ENCODE results near the gene KRTAP13-1. TPM values are rescaled to one million over a fixed set of nuclear protein-coding genes. Genes with fewer than 3 reads are reported as not detected.

KRTAP13-1 gene
- total and polyA plus RNA-seq, 5 donors: not detected

GRCh38 chr21:30415993-30416392, 20.2 kb downstream of the KRTAP13-1 start:
- H3K4me3 ChIP-seq (ENCODE audit: low read length): no peak overlapping the region
- H3K27me3 ChIP-seq (ENCODE audit: control insufficient read depth, insufficient read depth): no peaks in the 10 kb centered on the region
- no peaks in the 10 kb centered on the region for H3K4me1 ChIP-seq (ENCODE audit: control insufficient read depth, insufficient read depth, low read length)
- no peaks in the 10 kb centered on the region for H3K9me3 ChIP-seq (ENCODE audit: control insufficient read depth, low read length)
- WGBS: 76% methylated on average over 5 of the region's 5 CpGs
- intact Hi-C loops (cut with DNase I): no loop called here
- DNase-seq: no peak
- H3K27ac ChIP-seq (ENCODE audit: low read length): no peak overlapping the region
- no peak for ATAC-seq

GRCh38 chr21:30425826-30426225, 30.0 kb downstream of the KRTAP13-1 start, which contains the start of gene KRTAP13-3:
Gene KRTAP13-3 (minus strand): TSS chr21:30425926. CDS start chr21:30425912, 14 bp downstream.
- no peak for ATAC-seq
- intact Hi-C loops (cut with DNase I): no loop called here

GRCh38 chr21:30426731-30427130, 30.9 kb downstream of the KRTAP13-1 start:
- Histone ChIP-seq H3K4me1 (ENCODE audit: control insufficient read depth, insufficient read depth, low read length) (no peaks in the 10 kb centered on the region), H3K9me3 (ENCODE audit: control insufficient read depth, low read length) (no peaks in the 10 kb centered on the region), H3K27ac (ENCODE audit: low read length) (no peak overlapping the region), H3K27me3 (ENCODE audit: control insufficient read depth, insufficient read depth) (no peaks in the 10 kb centered on the region), H3K4me3 (ENCODE audit: low read length) (no peak overlapping the region)
- DNase-seq (no peak), ATAC-seq (no peak)
- intact Hi-C loops (cut with DNase I): no loop called here
- 51% methylated on average over 3 of the region's 3 CpGs for WGBS

More at GRCh38 chr21:30425826-30426225, 30.0 kb downstream of the KRTAP13-1 start, which contains the start of gene KRTAP13-3:
- H3K27ac ChIP-seq (ENCODE audit: low read length): no peak within 1 kb of the TSS
- DNase-seq: no peak
- no peaks in the 10 kb centered on the region for H3K9me3 ChIP-seq (ENCODE audit: control insufficient read depth, low read length)
- H3K4me3 ChIP-seq (ENCODE audit: low read length): no peak within 1 kb of the TSS
- H3K4me1 ChIP-seq (ENCODE audit: control insufficient read depth, insufficient read depth, low read length): no peaks in the 10 kb centered on the region
- WGBS: 77% methylated on average over 5 of the region's 5 CpGs
- no peaks in the 10 kb centered on the region for H3K27me3 ChIP-seq (ENCODE audit: control insufficient read depth, insufficient read depth)

- DNase-seq (no peak), ATAC-seq (no peak)
- Histone ChIP-seq H3K4me3 (ENCODE audit: low read length) (no peak within 1 kb of the TSS), H3K27me3 (ENCODE audit: control insufficient read depth, insufficient read depth) (no peaks in the 10 kb centered on the region), H3K9me3 (ENCODE audit: control insufficient read depth, low read length) (no peaks in the 10 kb centered on the region), H3K27ac (ENCODE audit: low read length) (no peak within 1 kb of the TSS), H3K4me1 (ENCODE audit: control insufficient read depth, insufficient read depth, low read length) (no peaks in the 10 kb centered on the region)
- WGBS: 75% methylated on average over 9 of the region's 9 CpGs
- intact Hi-C loops (cut with DNase I): loop anchor here in 3 of 4 donors (10.0 kb wide), 3 partner anchors 85 to 655 kb away; partner anchors contain the start of genes KRTAP23-1 (in 1 of the 3) and KRTAP27-1 (in 1 of the 3)
Measured at GRCh38 chr21:30430170-30430655, 34.4 kb downstream of the KRTAP13-1 start, which contains the start of gene KRTAP13-4. Gene KRTAP13-4 (plus strand): TSS chr21:30430220. CDS start chr21:30430276, 56 bp downstream.

GRCh38 chr21:30434033-30434631, 38.3 kb downstream of the KRTAP13-1 start:
- no peaks in the 10 kb centered on the region for H3K27me3 ChIP-seq (ENCODE audit: control insufficient read depth, insufficient read depth)
- H3K4me3 ChIP-seq (ENCODE audit: low read length): no peak overlapping the region
- H3K27ac ChIP-seq (ENCODE audit: low read length): no peak overlapping the region
- intact Hi-C loops (cut with DNase I): loop anchor here in 3 of 4 donors (10.0 kb wide), 3 partner anchors 89 to 651 kb away; partner anchors contain the start of genes KRTAP23-1 (in 1 of the 3) and KRTAP27-1 (in 1 of the 3)
- DNase-seq (no peak), ATAC-seq (peak; percentile 28 to 62)
- H3K4me1 ChIP-seq (ENCODE audit: control insufficient read depth, insufficient read depth, low read length): no peaks in the 10 kb centered on the region
- H3K9me3 ChIP-seq (ENCODE audit: control insufficient read depth, low read length): no peaks in the 10 kb centered on the region
- WGBS: 31% methylated on average over 10 of the region's 10 CpGs

GRCh38 chr21:30437010-30437565, 41.3 kb downstream of the KRTAP13-1 start:
- DNase-seq (no peak), ATAC-seq (no peak)
- intact Hi-C loops (cut with DNase I): loop anchor here in 3 of 4 donors (10.0 kb wide), 3 partner anchors 92 to 648 kb away; partner anchors contain the start of genes KRTAP23-1 (in 1 of the 3) and KRTAP27-1 (in 1 of the 3)
- no peaks in the 10 kb centered on the region for H3K4me1 ChIP-seq (ENCODE audit: control insufficient read depth, insufficient read depth, low read length)
- no peak overlapping the region for H3K27ac ChIP-seq (ENCODE audit: low read length)
- H3K27me3 ChIP-seq (ENCODE audit: control insufficient read depth, insufficient read depth): no peaks in the 10 kb centered on the region
- WGBS: 68% methylated on average over 3 of the region's 3 CpGs
- H3K9me3 ChIP-seq (ENCODE audit: control insufficient read depth, low read length): no peaks in the 10 kb centered on the region
- no peak overlapping the region for H3K4me3 ChIP-seq (ENCODE audit: low read length)

- ATAC-seq (no peak), DNase-seq (no peak)
- H3K27me3 ChIP-seq (ENCODE audit: control insufficient read depth, insufficient read depth): no peaks in the 10 kb centered on the region
- intact Hi-C loops (cut with DNase I): loop anchor here in 3 of 4 donors (5.0 to 10.0 kb wide), 4 partner anchors 95 to 645 kb away; partner anchors contain the start of genes KRTAP23-1 (in 1 of the 3) and KRTAP27-1 (in 1 of the 3)
- WGBS: 94% methylated on average over 5 of the region's 5 CpGs
- no peak within 1 kb of the TSS for H3K4me3 ChIP-seq (ENCODE audit: low read length)
- no peak within 1 kb of the TSS for H3K27ac ChIP-seq (ENCODE audit: low read length)
- H3K9me3 ChIP-seq (ENCODE audit: control insufficient read depth, low read length): no peaks in the 10 kb centered on the region
- H3K4me1 ChIP-seq (ENCODE audit: control insufficient read depth, insufficient read depth, low read length): no peaks in the 10 kb centered on the region
Measured at GRCh38 chr21:30439975-30440374, 44.1 kb downstream of the KRTAP13-1 start, which contains the start of gene KRTAP15-1. Gene KRTAP15-1 (plus strand): TSS chr21:30440275. CDS start chr21:30440328, 53 bp downstream.

- no peak overlapping the region for H3K27ac ChIP-seq (ENCODE audit: low read length)
- no peaks in the 10 kb centered on the region for H3K4me1 ChIP-seq (ENCODE audit: control insufficient read depth, insufficient read depth, low read length)
- intact Hi-C loops (cut with DNase I): loop anchor here in 2 of 4 donors (5.0 to 10.0 kb wide), 2 partner anchors 289 to 642 kb away; no protein-coding TSS in a partner anchor
- H3K4me3 ChIP-seq (ENCODE audit: low read length): no peak overlapping the region
- ATAC-seq (no peak), DNase-seq (no peak)
- H3K27me3 ChIP-seq (ENCODE audit: control insufficient read depth, insufficient read depth): no peaks in the 10 kb centered on the region
- H3K9me3 ChIP-seq (ENCODE audit: control insufficient read depth, low read length): no peaks in the 10 kb centered on the region
Measured at GRCh38 chr21:30443226-30443625, 47.4 kb downstream of the KRTAP13-1 start.

- 48% methylated on average over 1 of the region's 1 CpG for WGBS
- ATAC-seq (peak; percentile 44 to 65), DNase-seq (no peak)
- Histone ChIP-seq H3K9me3 (ENCODE audit: control insufficient read depth, low read length) (no peaks in the 10 kb centered on the region), H3K4me3 (ENCODE audit: low read length) (no peak overlapping the region), H3K27me3 (ENCODE audit: control insufficient read depth, insufficient read depth) (no peaks in the 10 kb centered on the region), H3K27ac (ENCODE audit: low read length) (no peak overlapping the region), H3K4me1 (ENCODE audit: control insufficient read depth, insufficient read depth, low read length) (no peaks in the 10 kb centered on the region)
- intact Hi-C loops (cut with DNase I): loop anchor here in 3 of 4 donors (2.0 to 10.0 kb wide), 3 partner anchors 288 to 641 kb away; no protein-coding TSS in a partner anchor
Measured at GRCh38 chr21:30444204-30444603, 48.4 kb downstream of the KRTAP13-1 start.
